Mononuclear cell (primary cell): ENCODE data around the gene PIR. TPM values are rescaled to one million over a fixed set of nuclear protein-coding genes. Genes with fewer than 3 reads are reported as not detected.

Experiments
- H3K27me3 ChIP-seq: 2 replicates; pipeline ENCODE4 v1.6.0; 2011; ENCODE audit warnings: low read length, control low read depth; ENCODE audit not compliant: insufficient read depth
- H3K4me1 ChIP-seq: 2 replicates; pipeline ENCODE4 v1.5.1; 2011; ENCODE audit warnings: mild to moderate bottlenecking, low read length, control low read depth; ENCODE audit not compliant: insufficient read depth
- H3K4me3 ChIP-seq: 2 replicates; pipeline ENCODE4 v1.5.1; 2011; ENCODE audit warnings: mild to moderate bottlenecking, low read length, moderate library complexity
- H3K9me3 ChIP-seq: 2 replicates; pipeline ENCODE4 v1.5.1; 2011; ENCODE audit warnings: low read depth, mild to moderate bottlenecking, control low read depth, low read length
- total RNA-seq: library from RNA; depleted of rRNA; stranded (reverse); fragments of >200 nt; gene quantifications from one replicate; pipeline ENCODE4 v1.2.3, GENCODE V29; 2012

The PIR gene
- total RNA-seq, 1 donor = not detected

DNA sequence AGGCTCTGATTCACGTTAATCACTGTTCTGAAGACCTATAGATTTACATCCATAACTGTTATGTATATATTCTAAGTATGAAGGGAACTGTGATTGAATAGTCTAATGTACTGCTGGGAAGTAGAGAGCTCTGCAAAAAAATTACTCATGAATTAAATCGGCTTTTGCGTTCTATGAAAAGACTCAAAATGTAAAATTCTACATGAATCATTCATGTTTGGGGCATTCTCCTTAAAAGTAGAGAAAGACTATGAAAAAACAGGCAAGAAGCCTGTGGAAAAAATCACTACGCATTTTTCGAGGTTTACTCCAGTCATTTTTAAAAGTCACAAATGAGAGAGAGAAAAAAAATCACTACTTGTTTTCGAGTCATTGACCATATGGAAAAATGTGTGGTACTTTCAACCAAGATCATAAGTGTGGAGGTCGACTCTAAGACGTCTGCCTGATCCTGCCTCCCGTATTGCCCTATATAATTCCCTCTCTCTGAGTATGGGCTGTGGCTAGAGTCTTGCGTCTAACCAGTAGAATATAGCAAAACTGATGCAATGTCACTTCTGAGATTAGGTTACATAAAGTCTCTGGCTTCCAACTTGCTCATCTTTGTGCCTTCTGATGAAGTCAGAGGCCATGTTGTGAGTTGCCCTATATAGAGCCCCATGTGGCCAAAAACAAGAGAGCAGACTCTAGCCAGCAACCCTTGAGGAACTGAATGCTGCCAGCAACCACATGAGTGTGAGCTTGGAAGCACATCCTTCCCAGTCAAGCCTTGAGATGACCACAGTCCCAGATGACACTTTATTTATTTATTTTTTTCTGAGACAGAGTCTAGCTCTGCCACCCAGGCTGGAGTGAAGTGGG lies 76.8 kb downstream of the PIR start:
- no peaks in the 10 kb centered on the region for H3K9me3 ChIP-seq
- H3K4me3 ChIP-seq = no peak overlapping the region
- H3K4me1 ChIP-seq = no peaks in the 10 kb centered on the region

DNA sequence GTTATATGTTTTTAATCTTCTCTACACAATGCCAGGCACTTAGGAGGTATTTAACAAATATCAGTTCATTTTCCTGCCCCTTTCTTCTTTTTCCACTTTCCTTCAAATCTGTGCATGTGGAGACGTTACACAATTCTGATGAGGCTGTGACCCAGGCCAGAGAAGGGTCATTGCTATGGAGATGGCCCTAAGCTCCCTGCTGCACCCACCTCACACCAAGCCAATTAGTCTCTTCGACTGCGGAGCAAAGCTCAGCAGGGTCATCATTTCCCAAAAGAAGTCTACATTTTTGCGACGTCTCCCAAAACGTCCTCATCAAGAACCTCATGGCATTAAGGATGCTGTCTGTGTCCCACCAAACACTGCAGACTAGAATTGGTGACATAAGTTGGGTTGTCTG lies 80.0 kb downstream of the PIR start:
- Histone ChIP-seq H3K4me1 (no peaks in the 10 kb centered on the region), H3K27me3 (no peaks in the 10 kb centered on the region), H3K4me3 (no peak overlapping the region), H3K9me3 (no peaks in the 10 kb centered on the region)

More for the DNA sequence above, 76.8 kb downstream of the PIR start:
- no peaks in the 10 kb centered on the region for H3K27me3 ChIP-seq

DNA sequence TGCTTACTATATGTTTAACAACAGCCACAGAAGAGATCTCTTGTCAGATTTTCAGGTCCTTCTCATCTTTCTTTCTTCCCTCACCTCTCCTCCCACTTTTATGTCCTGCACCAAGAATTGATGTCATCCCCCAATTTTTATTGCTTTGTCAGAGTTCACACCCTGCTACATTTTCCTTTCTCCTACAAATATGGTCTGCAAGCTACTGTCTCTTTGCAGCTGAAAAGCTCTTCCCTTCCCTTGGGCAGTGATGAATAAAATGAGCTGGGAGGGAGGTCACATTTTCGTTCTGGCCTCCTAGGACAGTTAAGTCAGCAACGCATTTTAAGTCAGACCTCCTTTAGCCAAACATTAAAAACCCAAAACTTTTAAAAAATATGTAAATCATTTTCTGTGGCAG lies 82.2 kb downstream of the PIR start:
- H3K4me3 ChIP-seq = no peak overlapping the region
- H3K4me1 ChIP-seq = no peaks in the 10 kb centered on the region
- H3K9me3 ChIP-seq = no peaks in the 10 kb centered on the region
- H3K27me3 ChIP-seq = no peaks in the 10 kb centered on the region

DNA sequence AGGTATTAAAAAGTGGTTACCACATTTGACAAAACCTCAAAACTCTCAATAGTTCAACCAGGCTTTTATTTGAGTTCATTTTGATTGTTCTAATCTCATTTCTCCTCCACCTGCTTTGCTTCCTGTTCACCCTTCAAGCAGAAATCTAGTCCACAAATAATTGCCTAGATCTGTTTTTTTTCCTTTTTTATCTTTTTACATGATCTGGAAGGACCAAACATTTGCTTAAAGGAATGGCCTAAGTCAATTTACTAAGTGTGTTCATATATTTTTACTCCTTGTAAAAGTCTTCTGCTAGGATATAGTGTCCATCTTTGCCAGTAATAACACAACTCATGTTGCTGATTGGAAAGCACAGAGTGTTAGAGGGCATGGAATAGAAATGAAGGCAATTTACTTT lies 82.7 kb downstream of the PIR start:
- H3K4me3 ChIP-seq = no peak overlapping the region
- H3K9me3 ChIP-seq = no peaks in the 10 kb centered on the region
- no peaks in the 10 kb centered on the region for H3K4me1 ChIP-seq
- no peaks in the 10 kb centered on the region for H3K27me3 ChIP-seq

DNA sequence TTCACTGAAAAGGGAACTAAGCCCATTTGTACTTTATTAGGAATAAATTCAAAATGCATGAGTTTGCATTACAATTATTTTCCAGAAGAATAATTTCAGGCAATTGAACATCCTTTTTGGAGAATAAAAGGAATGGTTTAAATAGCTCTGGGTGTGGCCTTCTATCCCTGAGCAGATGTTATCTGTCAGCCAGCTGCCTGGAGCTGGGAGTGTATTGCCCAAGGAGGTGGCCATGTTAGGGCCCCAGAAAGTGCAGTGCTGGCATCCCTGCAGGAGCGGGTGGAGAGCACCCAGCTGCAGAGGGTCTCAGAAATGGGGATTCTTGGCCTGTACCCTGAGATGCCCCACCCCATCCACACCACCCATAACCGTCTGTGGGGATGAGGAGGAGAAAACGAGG lies 87.3 kb downstream of the PIR start:
- Histone ChIP-seq H3K4me3 (no peak overlapping the region), H3K27me3 (no peaks in the 10 kb centered on the region), H3K4me1 (no peaks in the 10 kb centered on the region), H3K9me3 (no peaks in the 10 kb centered on the region)

DNA sequence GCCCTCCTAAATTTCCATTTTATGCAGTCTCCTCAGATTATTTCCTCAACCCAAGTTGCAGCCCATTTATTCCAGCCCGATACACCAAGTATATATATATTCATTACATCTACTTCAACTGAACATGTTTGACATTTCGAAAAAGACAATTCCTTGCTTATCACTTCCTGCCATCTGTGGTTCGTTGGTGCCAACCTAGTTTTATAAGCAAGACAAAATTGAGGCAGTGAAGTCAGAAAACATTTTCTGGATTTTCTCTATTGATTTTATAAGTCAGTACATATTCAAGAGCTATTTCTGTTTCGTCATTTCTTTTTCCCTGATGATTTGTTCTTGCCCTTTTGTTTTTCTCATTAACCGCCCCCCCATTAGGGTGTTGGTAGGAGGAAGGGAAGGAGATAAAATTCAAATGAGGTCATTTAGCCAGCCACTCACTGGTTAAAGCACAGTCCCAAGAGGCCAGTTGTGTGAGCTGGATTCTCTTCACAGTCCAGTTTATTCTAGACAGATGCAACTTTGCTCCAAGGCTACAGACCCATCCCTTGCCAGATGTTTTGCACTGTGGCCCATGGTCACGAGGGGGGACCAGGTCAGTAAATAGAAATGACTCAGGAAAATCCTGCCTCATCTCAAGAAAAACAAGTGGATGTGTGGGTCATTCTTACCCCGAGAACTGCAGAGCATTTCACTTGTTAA lies 88.6 kb downstream of the PIR start:
- no peaks in the 10 kb centered on the region for H3K27me3 ChIP-seq
- H3K9me3 ChIP-seq = no peaks in the 10 kb centered on the region
- H3K4me3 ChIP-seq = no peak overlapping the region
- no peaks in the 10 kb centered on the region for H3K4me1 ChIP-seq

DNA sequence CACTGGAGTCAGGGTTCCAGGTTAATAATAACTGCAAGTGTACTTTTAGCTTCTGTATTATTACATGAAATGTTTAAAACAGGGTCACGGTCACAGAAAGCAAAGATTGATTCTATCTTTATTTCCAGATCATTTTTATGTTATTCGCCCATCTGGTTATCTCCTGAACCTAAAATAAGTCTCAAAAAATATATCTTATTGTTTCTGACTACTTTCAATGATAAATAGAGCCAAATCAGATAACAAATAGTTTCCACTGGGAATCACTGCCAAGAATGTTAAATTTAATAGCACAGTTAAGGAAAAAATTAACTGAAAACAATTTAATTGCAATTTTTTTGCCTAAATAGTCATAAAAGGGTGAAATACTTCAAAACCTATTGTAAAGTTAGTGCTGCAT lies 91.8 kb downstream of the PIR start:
- Histone ChIP-seq H3K4me1 (no peaks in the 10 kb centered on the region), H3K9me3 (no peaks in the 10 kb centered on the region), H3K27me3 (no peaks in the 10 kb centered on the region), H3K4me3 (no peak overlapping the region)

DNA sequence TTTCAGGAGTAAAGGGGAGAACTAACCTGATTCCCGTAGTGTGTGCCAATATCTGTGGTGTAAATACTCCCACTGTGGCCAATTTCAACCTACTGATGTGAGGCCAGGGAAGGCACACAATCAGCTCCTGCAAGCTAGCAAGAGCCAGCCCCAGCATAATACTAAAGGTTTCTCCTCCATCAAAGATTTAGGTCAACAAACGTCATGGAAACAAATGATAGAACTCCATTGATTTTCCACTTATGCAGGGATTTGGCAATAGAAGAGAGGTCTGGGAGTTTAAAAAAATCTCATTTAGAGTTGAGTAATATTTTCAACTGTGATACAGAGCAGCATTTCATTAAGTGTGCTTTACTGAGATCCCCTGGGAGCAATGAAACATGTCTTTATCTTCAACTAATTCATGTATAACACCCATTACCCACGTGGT lies 93.2 kb downstream of the PIR start:
- H3K4me3 ChIP-seq = no peak overlapping the region

DNA sequence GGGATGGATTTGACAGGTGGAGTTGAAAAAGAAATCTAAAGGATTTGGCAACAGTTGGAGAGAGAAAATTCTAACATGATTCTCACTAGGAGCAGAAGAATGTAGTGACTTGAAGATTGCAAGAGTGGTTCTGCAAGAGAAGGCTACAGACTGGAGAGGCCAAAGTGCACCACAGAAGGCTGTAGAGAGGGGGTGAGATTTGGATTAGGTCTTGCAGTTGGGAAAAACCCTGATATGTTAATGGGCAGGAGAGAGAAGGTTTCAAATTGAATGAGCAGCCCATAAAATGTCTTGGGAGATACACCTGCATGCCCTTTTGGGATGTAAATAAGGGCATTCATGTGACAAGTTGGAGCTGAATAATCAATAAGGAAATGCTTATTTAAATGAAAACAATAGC lies 94.3 kb downstream of the PIR start:
- Histone ChIP-seq H3K4me1 (no peaks in the 10 kb centered on the region), H3K27me3 (no peaks in the 10 kb centered on the region), H3K4me3 (no peak overlapping the region), H3K9me3 (no peaks in the 10 kb centered on the region)

More for the DNA sequence above, 93.2 kb downstream of the PIR start:
- Histone ChIP-seq H3K9me3 (no peaks in the 10 kb centered on the region), H3K4me1 (no peaks in the 10 kb centered on the region), H3K27me3 (no peaks in the 10 kb centered on the region)

DNA sequence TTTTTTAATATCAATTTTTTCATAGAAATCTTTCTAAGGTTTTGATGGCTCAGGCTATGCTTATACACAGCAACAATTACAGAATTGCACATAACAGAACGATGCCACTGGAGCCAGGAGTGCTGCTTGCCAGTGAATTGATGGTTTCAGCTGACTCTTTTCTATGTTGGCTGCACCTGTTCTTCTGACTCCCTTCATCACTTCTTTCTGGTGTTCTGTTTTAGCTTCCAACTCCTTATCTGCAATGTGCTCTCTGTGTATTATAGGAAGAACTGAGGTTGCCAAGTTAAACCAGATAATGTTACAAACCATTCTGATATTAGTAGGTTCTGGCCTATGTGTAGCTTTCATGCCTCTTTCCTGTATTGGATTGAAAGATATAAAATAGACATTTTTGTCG lies 97.3 kb downstream of the PIR start:
- H3K4me1 ChIP-seq = no peaks in the 10 kb centered on the region
- H3K4me3 ChIP-seq = no peak overlapping the region
- H3K27me3 ChIP-seq = no peaks in the 10 kb centered on the region
- no peaks in the 10 kb centered on the region for H3K9me3 ChIP-seq

DNA sequence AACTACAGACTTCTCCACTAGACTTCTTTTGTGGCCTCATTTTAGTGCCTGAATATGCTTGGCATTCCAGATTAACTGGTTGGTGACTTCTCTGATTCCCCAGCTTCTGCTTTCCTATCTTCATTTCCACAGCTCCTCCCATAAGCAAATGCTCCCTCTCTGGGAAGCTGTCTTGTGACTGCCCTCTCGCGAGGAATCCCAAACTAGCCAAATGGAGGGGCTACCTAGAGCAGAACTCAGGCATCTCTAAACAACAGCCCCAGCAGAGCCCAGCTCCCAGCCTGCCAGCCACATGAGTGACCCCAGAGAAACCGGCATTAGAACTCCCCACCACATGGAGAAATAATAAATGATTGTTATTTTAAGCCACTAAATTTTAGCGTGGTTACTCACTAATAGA lies 101.3 kb downstream of the PIR start:
- no peak overlapping the region for H3K4me3 ChIP-seq

DNA sequence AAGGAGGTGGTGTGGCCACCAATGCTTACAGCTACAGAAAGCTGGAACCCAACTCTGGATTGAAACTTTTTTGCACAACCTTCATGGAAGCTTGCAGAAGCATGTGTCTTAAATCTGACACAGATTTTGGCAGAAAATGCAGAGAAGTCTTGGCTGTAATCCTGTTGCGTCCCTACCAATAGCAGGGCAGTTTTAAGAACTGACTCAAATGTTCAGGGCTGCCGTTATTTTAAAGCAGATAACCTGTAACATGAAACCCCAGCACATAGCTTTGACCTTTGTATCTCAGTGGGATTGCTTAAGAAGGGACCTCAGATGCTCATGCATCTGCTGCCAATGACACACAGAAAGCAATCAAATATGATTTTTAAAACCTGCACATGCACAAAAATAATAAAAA lies 108.8 kb downstream of the PIR start, which contains the start of gene VEGFD:
VEGFD (minus strand) TSS at position 110 of the 400 bp plus-strand sequence. CDS start 467 bp downstream, outside the sequence.
- Histone ChIP-seq H3K4me1 (no peaks in the 10 kb centered on the region), H3K27me3 (no peaks in the 10 kb centered on the region), H3K9me3 (no peaks in the 10 kb centered on the region), H3K4me3 (no peak within 1 kb of the TSS)

More for the DNA sequence above, 101.3 kb downstream of the PIR start:
- no peaks in the 10 kb centered on the region for H3K9me3 ChIP-seq
- no peaks in the 10 kb centered on the region for H3K4me1 ChIP-seq
- no peaks in the 10 kb centered on the region for H3K27me3 ChIP-seq

DNA sequence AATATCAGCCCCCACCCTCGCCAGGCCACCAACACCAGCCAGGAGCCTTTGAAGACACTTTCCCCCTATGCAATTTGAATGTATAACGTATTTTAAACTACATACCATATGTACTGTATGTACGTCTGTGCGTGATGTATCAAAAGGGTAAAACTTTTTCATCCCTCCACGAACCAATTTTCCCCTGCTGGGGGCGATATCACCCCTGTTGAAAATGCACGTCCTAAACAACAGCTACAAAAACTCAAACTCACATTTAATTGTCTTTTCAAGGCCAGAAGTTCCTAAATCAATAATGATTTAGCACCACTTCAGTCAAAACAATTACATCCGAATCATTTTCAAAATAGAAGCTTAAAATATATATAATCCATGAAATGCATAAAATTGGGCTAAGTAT lies 110.3 kb downstream of the PIR start:
- Histone ChIP-seq H3K27me3 (no peaks in the 10 kb centered on the region), H3K4me1 (no peaks in the 10 kb centered on the region), H3K9me3 (no peaks in the 10 kb centered on the region), H3K4me3 (no peak overlapping the region)

DNA sequence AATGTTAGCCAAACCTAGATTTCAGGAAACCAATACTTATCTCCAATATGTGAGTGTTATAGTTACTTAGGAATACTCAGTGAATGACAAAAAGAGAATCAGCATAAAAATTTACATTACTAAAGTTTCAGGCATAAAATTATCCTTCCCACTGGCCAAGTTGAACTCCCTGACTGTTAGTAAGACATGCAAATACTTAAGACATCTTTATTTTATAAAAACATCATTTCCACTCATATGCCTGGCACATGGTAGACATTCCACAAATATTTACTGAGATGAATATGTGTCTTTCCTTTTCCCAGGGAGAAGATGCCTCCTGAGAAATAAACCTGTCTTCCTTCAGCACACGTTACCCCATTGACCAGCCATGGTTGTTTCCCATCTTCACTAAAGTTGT lies 116.2 kb downstream of the PIR start:
- no peaks in the 10 kb centered on the region for H3K4me1 ChIP-seq
- H3K9me3 ChIP-seq = no peaks in the 10 kb centered on the region
- no peak overlapping the region for H3K4me3 ChIP-seq
- H3K27me3 ChIP-seq = no peaks in the 10 kb centered on the region

DNA sequence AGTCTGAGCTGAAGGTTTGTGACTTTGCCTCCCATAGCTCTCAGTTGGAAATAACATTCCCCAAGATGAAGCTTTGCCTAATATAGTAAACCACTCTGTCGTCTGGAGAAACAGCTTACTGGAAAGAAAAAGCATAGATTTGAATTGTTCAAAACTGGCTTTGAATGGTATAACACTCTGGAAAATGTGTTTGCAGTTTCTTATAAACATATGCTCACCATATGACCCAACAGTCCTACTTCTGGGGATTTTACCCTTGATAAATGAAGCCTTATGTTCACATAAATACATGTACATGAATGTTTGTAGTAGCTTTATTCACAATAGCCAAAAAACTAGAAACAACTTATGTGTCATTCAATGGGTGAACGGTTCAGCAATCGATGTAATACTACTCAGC lies 119.2 kb downstream of the PIR start:
- Histone ChIP-seq H3K9me3 (no peaks in the 10 kb centered on the region), H3K4me1 (no peaks in the 10 kb centered on the region), H3K4me3 (no peak overlapping the region), H3K27me3 (no peaks in the 10 kb centered on the region)
